B cell (primary cell): Measurements from ENCODE around the gene MIDN. TPM values are rescaled to one million over a fixed set of nuclear protein-coding genes. Genes with fewer than 3 reads are reported as not detected.

Experiments
- ATAC-seq: fragments of 200-7000 bp; cut with Tn5 transposase; one replicate; pipeline ENCODE4 v1.10.0; 2021; ENCODE audit warnings: low read depth, mild to moderate bottlenecking, moderate number of reproducible peaks, moderate library complexity
- CTCF ChIA-PET: fragments of 350-600 bp; sonication (Branson Sonifier 250); formaldehyde crosslinking; loops from one replicate; lab custom pipeline; 2021; ENCODE audit warnings: antibody characterized with exemption, inconsistent platforms; lab: Charles Lee
- POLR2A ChIA-PET: fragments of 350-600 bp; sonication (Branson Sonifier 250); formaldehyde crosslinking; loops from one replicate; lab custom pipeline; 2021; ENCODE audit warnings: antibody characterized with exemption; lab: Charles Lee
- DNase-seq: peaks from one replicate; pipeline ENCODE4 v3.0.0; 2013
- H2AFZ ChIP-seq: 2 replicates; pipeline ENCODE4 v1.6.1; 2012; ENCODE audit warnings: mild to moderate bottlenecking, low read depth, low read length; ENCODE audit not compliant: insufficient read depth, poor library complexity, severe bottlenecking
- H3K27ac ChIP-seq, 2 donors: 1 replicate in 1 of 2; 2 replicates in 1 of 2; pipeline ENCODE4 v1.5.1; 2012 to 2013; ENCODE audit warnings: low read length in 2 of 2, mild to moderate bottlenecking in 2 of 2, moderate library complexity in 1 of 2
- H3K27me3 ChIP-seq, 4 experiments: fragments of 200-600 bp in 1 of 4; sonication (generic) in 1 of 4; replicated peaks in 1 of 4; 1 replicate in 2 of 4; 2 replicates in 2 of 4; pipeline versions ENCODE4 v1.6.1 to v1.7.0; 2013 to 2016; ENCODE audit warnings: low read length in 3 of 4, mild to moderate bottlenecking in 2 of 4, mixed read lengths in 1 of 4, moderate library complexity in 1 of 4; ENCODE audit not compliant: insufficient read depth in 4 of 4, control insufficient read depth in 3 of 4; ENCODE audit errors: control extremely low read depth in 1 of 4
- H3K36me3 ChIP-seq, 2 experiments: replicated peaks in 1 of 2; 1 replicate in 1 of 2; 2 replicates in 1 of 2; pipeline versions ENCODE4 v1.6.1 to v1.7.1; 2013; ENCODE audit warnings: low read length in 1 of 2; ENCODE audit not compliant: insufficient read depth in 2 of 2, control insufficient read depth in 1 of 2; ENCODE audit errors: control extremely low read depth in 1 of 2, extremely low read depth in 1 of 2
- H3K4me1 ChIP-seq, 2 donors: fragments of 200-600 bp in 1 of 2; sonication (generic) in 1 of 2; 1 replicate in 1 of 2; 2 replicates in 1 of 2; pipeline versions ENCODE4 v1.5.1 to v1.6.1; 2013 to 2017; ENCODE audit warnings: low read length in 2 of 2; ENCODE audit not compliant: control insufficient read depth in 2 of 2, insufficient read depth in 2 of 2
- H3K4me2 ChIP-seq: replicated peaks from 2 replicates; pipeline ENCODE3; 2012; ENCODE audit warnings: mild to moderate bottlenecking, low read depth, low read length; ENCODE audit not compliant: poor library complexity, severe bottlenecking
- H3K4me3 ChIP-seq, 5 experiments: fragments of 200-600 bp in 1 of 5; sonication (generic) in 1 of 5; 1 replicate in 3 of 5; 2 replicates in 2 of 5; pipeline versions ENCODE4 v1.5.1 to v1.7.0; 2011 to 2016; ENCODE audit warnings: low read length in 4 of 5, mild to moderate bottlenecking in 4 of 5, low read depth in 2 of 5, control low read depth in 1 of 5, moderate library complexity in 1 of 5; ENCODE audit not compliant: insufficient read depth in 1 of 5; ENCODE audit errors: control extremely low read depth in 1 of 5, extremely low read depth in 1 of 5
- H3K79me2 ChIP-seq: fragments of 200-600 bp; sonication (generic); one replicate; pipeline ENCODE4 v1.6.0; 2016; ENCODE audit warnings: low read length; ENCODE audit not compliant: control insufficient read depth, insufficient read depth
- H3K9ac ChIP-seq: fragments of 200-600 bp; sonication (generic); 2 replicates; pipeline ENCODE4 v1.6.1; 2017; ENCODE audit warnings: mild to moderate bottlenecking, low read length, moderate library complexity
- H3K9me3 ChIP-seq, 3 donors: one replicate each; pipeline versions ENCODE4 v1.6.1 to v1.7.1; 2013; ENCODE audit warnings: low read length in 2 of 3; ENCODE audit not compliant: control insufficient read depth in 2 of 3, insufficient read depth in 1 of 3; ENCODE audit errors: control extremely low read depth in 1 of 3
- H4K20me1 ChIP-seq: 2 replicates; pipeline ENCODE4 v1.6.0; 2012; ENCODE audit warnings: mild to moderate bottlenecking, low read length; ENCODE audit not compliant: insufficient read depth, control insufficient read depth, poor library complexity, severe bottlenecking
- H3K27ac Mint-ChIP-seq: one replicate; pipeline ENCODE4 v1.8.0; 2021; ENCODE audit warnings: mixed read lengths
- H3K27me3 Mint-ChIP-seq: one replicate; pipeline ENCODE4 v1.8.0; 2021; ENCODE audit warnings: mixed read lengths
- H3K4me1 Mint-ChIP-seq: one replicate; pipeline ENCODE4 v1.8.0; 2021; ENCODE audit warnings: mixed read lengths
- H3K4me3 Mint-ChIP-seq: one replicate; pipeline ENCODE4 v1.8.0; 2021; ENCODE audit warnings: mixed read lengths
- H3K9me3 Mint-ChIP-seq: one replicate; pipeline ENCODE4 v1.8.0; 2022; ENCODE audit warnings: mixed read lengths; ENCODE audit not compliant: insufficient read depth
- EZH2 ChIP-seq: IDR thresholded peaks from 2 replicates; pipeline ENCODE4 v1.6.1; 2012; ENCODE audit warnings: borderline replicate concordance, low read depth, mild to moderate bottlenecking, moderate library complexity, low read length; ENCODE audit not compliant: insufficient read depth, poor library complexity, severe bottlenecking
- WGBS: methylation state at CpG from one replicate; pipeline ENCODE4 v1.1.5; 2013; ENCODE audit warnings: missing lambda C conversion rate; ENCODE audit not compliant: insufficient coverage; 5-methylcytosine and 5-hydroxymethylcytosine counted together
- intact Hi-C: fragments of 100-400 bp; cut with micrococcal nuclease; formaldehyde crosslinking; loops from one replicate; pipeline ENCODE4 v1.10.0; 2022
- polyA plus RNA-seq: library from polyadenylated mRNA; depleted of rRNA; stranded (reverse); fragments of >200 nt; gene quantifications from 2 replicates; pipeline ENCODE4 v1.2.3, GENCODE V29; 2012
- total RNA-seq, 2 donors: library from RNA; stranded (reverse); fragments of 120-200 nt in 1 of 2; gene quantifications; 1 replicate in 1 of 2; 2 replicates in 1 of 2; pipeline versions ENCODE4 v1.2.3 to v1.2.4, GENCODE V29; 2013 to 2022
- TF ChIP-seq, protein P1 (sequence below): fragments of 200-600 bp; IDR thresholded peaks from one replicate; pipeline ENCODE4 v1.8.0; 2022; ENCODE audit warnings: antibody characterized with exemption, mild to moderate bottlenecking

MIDN gene
- total and polyA plus RNA-seq, 2 donors (not counting 1 experiment from before 2014, with no cell fraction given), result 98.5 to 156 TPM

DNA sequence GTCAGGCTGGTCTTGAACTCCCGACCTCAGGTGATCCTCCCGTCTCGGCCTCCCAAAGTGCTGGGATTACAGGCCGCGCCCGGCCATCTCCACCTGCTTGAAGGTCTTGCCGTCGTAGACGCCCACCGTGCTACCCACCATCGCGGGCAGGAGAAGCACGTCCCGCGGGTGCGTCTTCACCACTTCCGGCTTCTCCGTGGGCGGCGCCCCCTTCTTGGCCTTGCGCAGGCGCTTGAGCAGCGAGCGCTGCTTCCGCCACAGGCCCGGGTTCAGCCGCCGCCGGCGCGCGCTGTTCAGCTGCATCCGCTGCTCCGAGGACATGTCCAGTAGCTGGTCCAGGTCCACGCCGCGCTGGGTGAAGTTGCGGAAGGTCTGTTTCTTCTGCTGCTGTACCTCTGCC is 58.9 kb downstream of the MIDN start:
- H3K27ac Mint-ChIP-seq, result no peak overlapping the region
- no peak overlapping the region for H3K4me3 Mint-ChIP-seq
- TF ChIP-seq EZH2, result no peak
- TF ChIP-seq, protein P1, sequence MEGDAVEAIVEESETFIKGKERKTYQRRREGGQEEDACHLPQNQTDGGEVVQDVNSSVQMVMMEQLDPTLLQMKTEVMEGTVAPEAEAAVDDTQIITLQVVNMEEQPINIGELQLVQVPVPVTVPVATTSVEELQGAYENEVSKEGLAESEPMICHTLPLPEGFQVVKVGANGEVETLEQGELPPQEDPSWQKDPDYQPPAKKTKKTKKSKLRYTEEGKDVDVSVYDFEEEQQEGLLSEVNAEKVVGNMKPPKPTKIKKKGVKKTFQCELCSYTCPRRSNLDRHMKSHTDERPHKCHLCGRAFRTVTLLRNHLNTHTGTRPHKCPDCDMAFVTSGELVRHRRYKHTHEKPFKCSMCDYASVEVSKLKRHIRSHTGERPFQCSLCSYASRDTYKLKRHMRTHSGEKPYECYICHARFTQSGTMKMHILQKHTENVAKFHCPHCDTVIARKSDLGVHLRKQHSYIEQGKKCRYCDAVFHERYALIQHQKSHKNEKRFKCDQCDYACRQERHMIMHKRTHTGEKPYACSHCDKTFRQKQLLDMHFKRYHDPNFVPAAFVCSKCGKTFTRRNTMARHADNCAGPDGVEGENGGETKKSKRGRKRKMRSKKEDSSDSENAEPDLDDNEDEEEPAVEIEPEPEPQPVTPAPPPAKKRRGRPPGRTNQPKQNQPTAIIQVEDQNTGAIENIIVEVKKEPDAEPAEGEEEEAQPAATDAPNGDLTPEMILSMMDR, result no peak
- peaks cover 0 to 2% (median 0%) of the 10 kb centered on the region in 4 experiments for H3K27me3 ChIP-seq
- no peak overlapping the region for H3K4me3 ChIP-seq
- H2AFZ ChIP-seq, result no peak overlapping the region
- DNase-seq, result no peak
- H3K4me1 ChIP-seq, result no peaks in the 10 kb centered on the region
- no peaks in the 10 kb centered on the region for H3K9me3 Mint-ChIP-seq
- ChIA-PET CTCF (no interaction called here), POLR2A (no interaction called here)
- no peak overlapping the region for H3K27ac ChIP-seq
- H3K36me3 ChIP-seq, result no peaks in the 10 kb centered on the region
- H3K9ac ChIP-seq, result no peak overlapping the region
- ATAC-seq, result no peak
- H3K9me3 ChIP-seq, result no peaks in the 10 kb centered on the region
- WGBS, result 95% methylated on average over 36 of the region's 38 CpGs
- peaks cover 5% of the 10 kb centered on the region for H3K4me1 Mint-ChIP-seq
- H4K20me1 ChIP-seq, result no peaks in the 10 kb centered on the region
- H3K4me2 ChIP-seq, result no peak overlapping the region
- no peaks in the 10 kb centered on the region for H3K27me3 Mint-ChIP-seq
- intact Hi-C loops, result no loop called here
- H3K79me2 ChIP-seq, result no peaks in the 10 kb centered on the region

DNA sequence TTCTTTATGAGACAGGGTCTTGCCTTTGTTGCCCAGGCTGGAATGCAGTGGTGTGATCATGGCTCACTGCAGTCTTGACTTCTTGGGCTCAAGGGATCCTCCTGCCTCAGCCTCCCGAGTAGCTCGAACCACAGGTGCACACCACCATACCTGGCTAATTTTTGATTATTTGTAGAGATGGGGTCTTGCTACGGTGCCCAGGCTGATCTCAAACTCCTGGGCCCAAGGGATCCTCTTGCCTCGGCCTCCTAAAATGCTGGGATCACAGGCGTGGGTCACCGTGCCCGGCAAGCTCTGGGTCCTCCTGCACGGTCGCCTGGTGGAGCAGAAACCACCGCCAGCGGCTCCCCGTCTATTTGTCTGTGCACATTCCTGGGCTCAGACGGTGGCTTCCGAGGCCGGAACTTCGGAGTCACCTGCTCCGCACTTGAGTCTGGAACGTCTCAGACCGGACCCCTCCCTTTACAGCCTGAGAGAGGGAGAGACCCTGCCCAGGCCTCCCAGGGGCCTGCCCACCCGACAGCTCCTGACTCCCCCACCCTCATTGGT is 59.4 kb downstream of the MIDN start:
- no peak for DNase-seq
- H3K9me3 Mint-ChIP-seq, result no peaks in the 10 kb centered on the region

More for the DNA sequence above, 59.4 kb downstream of the MIDN start:
- no peaks in the 10 kb centered on the region for H3K79me2 ChIP-seq
- POLR2A ChIA-PET, result no interaction called here
- no peaks in the 10 kb centered on the region for H3K36me3 ChIP-seq
- peaks cover 0 to 2% (median 0%) of the 10 kb centered on the region in 4 experiments for H3K27me3 ChIP-seq
- Mint-ChIP-seq H3K4me1 (peaks cover 5% of the 10 kb centered on the region), H3K4me3 (no peak overlapping the region), H3K27me3 (no peaks in the 10 kb centered on the region), H3K27ac (no peak overlapping the region)
- no peaks in the 10 kb centered on the region for H3K9me3 ChIP-seq
- H2AFZ ChIP-seq, result no peak overlapping the region
- no peak for ATAC-seq
- H3K27ac ChIP-seq, result no peak overlapping the region
- intact Hi-C loops, result no loop called here
- 97% methylated on average over 15 of the region's 20 CpGs for WGBS
- no peak overlapping the region for H3K4me2 ChIP-seq
- TF ChIP-seq EZH2, result no peak
- TF ChIP-seq, protein P1, result no peak
- CTCF ChIA-PET, result no interaction called here
- no peaks in the 10 kb centered on the region for H3K4me1 ChIP-seq
- no peak overlapping the region for H3K9ac ChIP-seq
- no peaks in the 10 kb centered on the region for H4K20me1 ChIP-seq
- no peak overlapping the region for H3K4me3 ChIP-seq
